HUDEP-2 (cell line): Measurements from ENCODE around the gene ZCCHC7.
A peak's percentile ranks its signal among the peaks of the same experiment; 100 is the strongest.
"Not testable (repeated sequence)": the region's sequence is repeated elsewhere in the genome, so short reads cannot be mapped to it uniquely, and the experiment has no call there.

ENCODE experiments used
- DNase-seq, 76 experiments: peaks; one replicate each; lab custom pipeline; 2025; ENCODE audit not compliant: unreplicated experiment in 76 of 76; lab: John Stamatoyannopoulos, UW

ZCCHC7 gene

GRCh38 chr9:37119907-37120842 lies at the start of gene ZCCHC7:
ZCCHC7 (plus strand) TSS chr9:37120574.
- peak; percentile 50 to 98 (median 92) for DNase-seq

GRCh38 chr9:37074790-37075189 lies 45.6 kb upstream of the ZCCHC7 start:
- not testable (repeated sequence) for DNase-seq

- peak; percentile 22 to 97 (median 90) for DNase-seq
Observed at GRCh38 chr9:37079370-37080164, 40.8 kb upstream of the ZCCHC7 start.

GRCh38 chr9:37080165-37080628 lies 40.2 kb upstream of the ZCCHC7 start:
- DNase-seq, result peak in 6 of 76 experiments; percentile 2 to 31 (median 13)

GRCh38 chr9:37081507-37081906 lies 38.9 kb upstream of the ZCCHC7 start:
- not testable (repeated sequence) for DNase-seq

- DNase-seq, result peak in 11 of 76 experiments; percentile 2 to 15 (median 10)
Observed at GRCh38 chr9:37082214-37082765, 38.1 kb upstream of the ZCCHC7 start.

- no peak for DNase-seq
Observed at GRCh38 chr9:37083654-37084053, 36.7 kb upstream of the ZCCHC7 start.

GRCh38 chr9:37085233-37085632 lies 35.1 kb upstream of the ZCCHC7 start:
- DNase-seq, result no peak

- not testable (repeated sequence) for DNase-seq
Observed at GRCh38 chr9:37092714-37093295, 27.6 kb upstream of the ZCCHC7 start.

GRCh38 chr9:37094751-37095150 lies 25.6 kb upstream of the ZCCHC7 start:
- no peak for DNase-seq

- no peak for DNase-seq
Observed at GRCh38 chr9:37096628-37097027, 23.7 kb upstream of the ZCCHC7 start.

GRCh38 chr9:37097294-37097693 lies 23.1 kb upstream of the ZCCHC7 start:
- no peak for DNase-seq

- DNase-seq, result no peak
Observed at GRCh38 chr9:37100327-37100726, 20.0 kb upstream of the ZCCHC7 start.

- DNase-seq, result no peak
Observed at GRCh38 chr9:37100741-37101140, 19.6 kb upstream of the ZCCHC7 start.

GRCh38 chr9:37102486-37102885 lies 17.9 kb upstream of the ZCCHC7 start:
- no peak for DNase-seq

- DNase-seq, result peak in 1 of 76 experiments; percentile 0
Observed at GRCh38 chr9:37104183-37104889, 16.0 kb upstream of the ZCCHC7 start.

GRCh38 chr9:37105234-37105633 lies 15.1 kb upstream of the ZCCHC7 start:
- no peak for DNase-seq

GRCh38 chr9:37107701-37108100 lies 12.7 kb upstream of the ZCCHC7 start:
- DNase-seq, result no peak

GRCh38 chr9:37114442-37114841 lies 5.9 kb upstream of the ZCCHC7 start:
- not testable (repeated sequence) for DNase-seq

GRCh38 chr9:37117956-37118355 lies 2.4 kb upstream of the ZCCHC7 start:
- DNase-seq, result no peak
